Measurements from ENCODE around the gene SYNDIG1. TPM values are rescaled to one million over a fixed set of nuclear protein-coding genes. Genes with fewer than 3 reads are reported as not detected.

The SYNDIG1 gene
- total RNA-seq, 4 donors from 2014 or later = 5.1 to 15.9 (median 14.3) TPM

DNA sequence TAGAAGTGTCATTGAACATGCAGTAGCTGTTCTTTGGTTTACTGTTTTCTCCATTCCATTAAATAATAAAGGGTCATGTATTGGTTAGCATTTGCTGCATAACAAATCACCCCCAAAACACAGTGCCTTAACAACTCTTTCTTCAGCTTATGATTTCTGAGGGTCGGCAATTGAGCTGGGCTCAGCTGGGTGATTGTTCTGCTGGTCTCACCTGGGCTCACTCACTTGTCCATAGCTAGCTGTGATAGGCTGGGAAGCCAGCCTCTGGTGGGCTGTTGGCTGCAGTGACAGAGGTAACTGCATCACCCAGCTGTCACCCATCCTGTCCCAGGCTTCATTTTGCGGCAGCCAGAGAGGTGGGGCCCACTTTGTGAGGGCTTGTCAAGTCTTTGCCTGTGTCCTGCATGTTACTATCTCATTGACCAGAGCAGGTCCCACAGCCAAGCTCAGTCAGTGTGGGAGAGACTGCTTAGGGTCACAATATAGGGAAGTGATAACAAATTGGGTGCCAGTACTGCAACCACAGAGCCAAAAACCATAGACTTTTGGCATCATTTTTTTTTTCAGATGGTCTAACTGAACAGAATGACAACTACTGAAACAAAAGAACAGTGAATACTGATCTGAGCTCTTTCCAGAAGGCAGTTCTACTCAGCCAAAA is 76.9 kb downstream of the SYNDIG1 start:
- WGBS, 2 donors = 82 to 100% methylated on average over 2 of the region's 2 CpGs
- no peak overlapping the region for H3K27ac ChIP-seq
- no peak overlapping the region for H3K4me3 ChIP-seq
- TF ChIP-seq POLR2A (IDR thresholded peaks at IDR 0.05) (no peak), EP300 (IDR thresholded peaks at IDR 0.05) (no peak)
- TF ChIP-seq, protein P1, sequence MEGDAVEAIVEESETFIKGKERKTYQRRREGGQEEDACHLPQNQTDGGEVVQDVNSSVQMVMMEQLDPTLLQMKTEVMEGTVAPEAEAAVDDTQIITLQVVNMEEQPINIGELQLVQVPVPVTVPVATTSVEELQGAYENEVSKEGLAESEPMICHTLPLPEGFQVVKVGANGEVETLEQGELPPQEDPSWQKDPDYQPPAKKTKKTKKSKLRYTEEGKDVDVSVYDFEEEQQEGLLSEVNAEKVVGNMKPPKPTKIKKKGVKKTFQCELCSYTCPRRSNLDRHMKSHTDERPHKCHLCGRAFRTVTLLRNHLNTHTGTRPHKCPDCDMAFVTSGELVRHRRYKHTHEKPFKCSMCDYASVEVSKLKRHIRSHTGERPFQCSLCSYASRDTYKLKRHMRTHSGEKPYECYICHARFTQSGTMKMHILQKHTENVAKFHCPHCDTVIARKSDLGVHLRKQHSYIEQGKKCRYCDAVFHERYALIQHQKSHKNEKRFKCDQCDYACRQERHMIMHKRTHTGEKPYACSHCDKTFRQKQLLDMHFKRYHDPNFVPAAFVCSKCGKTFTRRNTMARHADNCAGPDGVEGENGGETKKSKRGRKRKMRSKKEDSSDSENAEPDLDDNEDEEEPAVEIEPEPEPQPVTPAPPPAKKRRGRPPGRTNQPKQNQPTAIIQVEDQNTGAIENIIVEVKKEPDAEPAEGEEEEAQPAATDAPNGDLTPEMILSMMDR (IDR thresholded peaks at IDR 0.05) = no peak
- no peaks in the 10 kb centered on the region for H3K4me1 ChIP-seq
- no peaks in the 10 kb centered on the region for H3K27me3 ChIP-seq
- H3K36me3 ChIP-seq = no peaks in the 10 kb centered on the region
- peaks cover 0 to 20% (median 0%) of the 10 kb centered on the region in 4 donors for H3K9me3 ChIP-seq
- DNase-seq (ENCODE audit: low spot score in 2 of 2) = no peak

DNA sequence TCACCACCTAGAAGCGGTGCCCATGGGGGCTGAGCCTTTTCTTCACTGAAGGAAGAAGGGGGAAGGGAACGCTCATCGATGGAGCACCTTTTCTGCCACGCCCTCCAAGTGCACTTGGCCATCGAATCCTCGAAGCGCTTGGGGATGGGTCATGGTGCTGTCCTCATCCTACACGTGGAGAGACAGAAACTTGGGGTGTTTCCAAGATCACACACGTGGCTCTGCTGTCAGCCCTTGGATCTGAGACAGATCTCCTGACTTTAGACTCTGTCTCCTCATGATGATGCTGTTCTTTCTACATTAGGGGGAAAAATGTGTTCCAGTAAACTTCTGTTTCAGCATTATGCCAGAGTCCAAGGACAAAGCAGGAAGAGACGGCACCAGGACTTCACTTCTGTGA is 78.5 kb downstream of the SYNDIG1 start:
- 84 to 86% methylated on average over 10 of the region's 10 CpGs for WGBS, 2 donors
- Histone ChIP-seq H3K27me3 (no peaks in the 10 kb centered on the region), H3K4me1 (no peaks in the 10 kb centered on the region), H3K36me3 (no peaks in the 10 kb centered on the region), H3K27ac (no peak overlapping the region), H3K9me3 (peaks cover 0 to 20% (median 0%) of the 10 kb centered on the region in 4 donors), H3K4me3 (no peak overlapping the region)
- no peak for TF ChIP-seq EP300 (IDR thresholded peaks at IDR 0.05)
- no peak for TF ChIP-seq POLR2A (IDR thresholded peaks at IDR 0.05)
- TF ChIP-seq, protein P1 (IDR thresholded peaks at IDR 0.05) = no peak
- DNase-seq (ENCODE audit: low spot score in 2 of 2) = no peak

DNA sequence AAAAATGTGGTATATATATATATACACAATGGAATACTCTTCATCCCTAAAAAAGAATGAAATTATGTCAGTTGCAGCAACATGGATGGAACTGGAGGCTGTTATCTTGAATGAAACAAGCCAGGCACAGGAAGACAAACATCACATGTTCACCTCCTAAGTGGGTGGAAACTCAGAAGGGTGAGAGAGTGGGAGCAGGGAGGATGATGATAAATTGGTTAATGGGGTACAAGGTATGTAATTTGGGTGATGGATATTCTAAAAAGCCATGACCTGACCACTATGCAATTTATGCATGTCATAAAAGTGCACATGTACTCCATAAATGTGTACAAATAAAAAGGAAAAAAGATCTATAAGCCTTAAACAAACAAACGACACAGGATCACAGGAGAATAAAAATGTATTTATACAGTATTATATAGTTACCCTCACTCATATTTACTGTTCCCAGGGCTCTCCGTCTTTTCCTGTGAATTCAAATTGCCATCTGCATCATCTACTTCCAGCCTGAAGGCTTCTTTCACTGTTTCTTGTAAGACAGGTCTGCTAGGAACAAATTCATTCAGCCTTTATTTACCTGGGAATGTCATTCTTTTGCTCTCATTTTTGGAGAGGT is 89.8 kb downstream of the SYNDIG1 start:
- WGBS, 2 donors = 64 to 71% methylated on average over 2 of the region's 2 CpGs
- no peak for DNase-seq (ENCODE audit: low spot score in 2 of 2)
- H3K27ac ChIP-seq = no peak overlapping the region
- H3K9me3 ChIP-seq = no peaks in the 10 kb centered on the region
- no peak for TF ChIP-seq EP300 (IDR thresholded peaks at IDR 0.05)
- TF ChIP-seq, protein P1 (IDR thresholded peaks at IDR 0.05) = no peak
- no peak for TF ChIP-seq POLR2A (IDR thresholded peaks at IDR 0.05)
- H3K4me1 ChIP-seq = no peaks in the 10 kb centered on the region
- H3K4me3 ChIP-seq = no peak overlapping the region
- H3K36me3 ChIP-seq = no peaks in the 10 kb centered on the region
- H3K27me3 ChIP-seq = no peaks in the 10 kb centered on the region

DNA sequence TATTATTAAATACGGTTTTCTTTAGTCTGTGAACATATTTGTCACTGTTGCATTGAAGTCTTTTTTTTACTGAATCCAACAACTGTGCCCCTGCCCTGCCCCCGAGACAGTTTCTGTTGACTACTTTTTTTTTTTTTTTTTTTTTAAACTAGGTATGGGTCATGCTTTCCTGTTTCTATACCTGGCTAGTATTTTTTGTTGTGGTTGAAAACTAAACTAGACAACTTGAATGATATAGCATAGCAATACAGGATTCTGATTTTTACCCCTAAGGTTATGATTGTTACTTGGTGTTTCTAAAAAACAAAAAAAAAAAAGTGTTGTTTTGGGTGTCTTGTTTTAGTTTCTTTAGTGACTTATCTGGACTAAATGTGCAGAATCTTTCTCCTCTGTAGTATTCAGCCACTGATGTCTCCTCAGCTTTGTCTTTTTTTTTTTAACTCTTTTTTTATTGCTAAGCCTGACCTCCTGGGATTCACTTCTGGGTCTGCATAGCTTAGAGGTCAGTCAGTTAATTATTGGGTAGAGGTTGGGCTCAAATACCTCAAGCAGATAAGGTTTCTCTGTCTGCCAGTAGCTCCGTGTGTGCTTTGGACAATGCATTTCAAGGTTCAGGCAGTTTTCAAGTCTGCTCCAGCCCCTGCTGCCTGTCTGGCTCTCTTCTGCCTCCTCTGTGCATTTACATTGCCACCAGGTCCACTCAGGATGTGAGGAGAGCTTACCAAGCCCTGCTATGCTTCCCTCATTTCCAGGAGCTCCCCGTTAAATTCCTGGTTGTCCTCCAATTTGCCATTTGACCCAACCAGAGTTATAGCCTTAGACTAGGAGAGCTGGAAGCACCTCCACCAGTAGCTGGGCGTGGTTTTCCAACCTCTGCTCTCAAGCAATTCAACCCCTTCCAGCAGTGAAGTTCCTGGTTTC is 91.4 kb downstream of the SYNDIG1 start:
- no peaks in the 10 kb centered on the region for H3K36me3 ChIP-seq
- no peaks in the 10 kb centered on the region for H3K27me3 ChIP-seq
- no peak for TF ChIP-seq POLR2A (IDR thresholded peaks at IDR 0.05)
- TF ChIP-seq, protein P1 (IDR thresholded peaks at IDR 0.05) = no peak
- TF ChIP-seq EP300 (IDR thresholded peaks at IDR 0.05) = no peak
- WGBS, 2 donors = 66 to 77% methylated on average over 5 of the region's 5 CpGs
- H3K27ac ChIP-seq = no peak overlapping the region
- no peaks in the 10 kb centered on the region for H3K4me1 ChIP-seq
- H3K9me3 ChIP-seq = peaks cover 0 to under 1% (median 0%) of the 10 kb centered on the region in 4 donors
- no peak overlapping the region for H3K4me3 ChIP-seq
- DNase-seq (ENCODE audit: low spot score in 2 of 2) = no peak

Data from tibial nerve (tissue), 4 donors.